ENCODE measurements around the gene HMGCL. TPM values are rescaled to one million over a fixed set of nuclear protein-coding genes. Genes with fewer than 3 reads are reported as not detected.

HMGCL gene
- total RNA-seq, 1 experiment from 2014 or later: 28.2 TPM

- DNase-seq: no peak
- H3K4me2 ChIP-seq (ENCODE audit: low read length): no peak overlapping the region
- no peak overlapping the region for H2AFZ ChIP-seq (ENCODE audit: low read length)
- no peak overlapping the region for H3K4me3 ChIP-seq (ENCODE audit: low read length)
- peaks cover 63% of the 10 kb centered on the region for H3K36me3 ChIP-seq (ENCODE audit: low read depth, low read length)
- no peaks in the 10 kb centered on the region for H3K27me3 ChIP-seq (ENCODE audit: low read length)
- ChIA-PET POLR2A (ENCODE audit: unreplicated experiment) (no interaction called here), CTCF (no interaction called here)
- no peaks in the 10 kb centered on the region for H3F3A ChIP-seq (ENCODE audit: low read length, unreplicated experiment)
- no peak for ATAC-seq
- no peak overlapping the region for H3K9ac ChIP-seq (ENCODE audit: low read length)
- BruUV-seq (replicated peaks): no TSS peak
- no peaks in the 10 kb centered on the region for H3K9me2 ChIP-seq (replicated peaks; ENCODE audit: low read length)
- no peaks in the 10 kb centered on the region for H3K79me2 ChIP-seq (ENCODE audit: low read length)
- H3K4me1 ChIP-seq (ENCODE audit: insufficient read depth, low read length): no peaks in the 10 kb centered on the region
- TF ChIP-seq EZH2 (IDR thresholded peaks at IDR 0.05; ENCODE audit: low read length, unreplicated experiment): no peak
- no peak for TF ChIP-seq EZH2phosphoT487 (IDR thresholded peaks at IDR 0.05; ENCODE audit: borderline replicate concordance, low read length)
- TF ChIP-seq CTCF (conservative IDR thresholded peaks at IDR 0.05; ENCODE audit: low read depth, low read length): no peak
- H4K20me1 ChIP-seq (ENCODE audit: low read length): no peaks in the 10 kb centered on the region
- H3K9me3 ChIP-seq (ENCODE audit: low read length): no peaks in the 10 kb centered on the region
- intact Hi-C loops (cut with micrococcal nuclease): no loop called here
- H3K27ac ChIP-seq (ENCODE audit: low read length): no peak overlapping the region
Measured at GRCh38 chr1:23759277-23759676, 66.0 kb downstream of the HMGCL start.

- no peak for TF ChIP-seq EZH2 (IDR thresholded peaks at IDR 0.05; ENCODE audit: low read length, unreplicated experiment)
- no peak for TF ChIP-seq EZH2phosphoT487 (IDR thresholded peaks at IDR 0.05; ENCODE audit: borderline replicate concordance, low read length)
- TF ChIP-seq CTCF (conservative IDR thresholded peaks at IDR 0.05; ENCODE audit: low read depth, low read length): no peak
- Histone ChIP-seq H3K79me2 (ENCODE audit: low read length) (no peaks in the 10 kb centered on the region), H3K4me1 (ENCODE audit: insufficient read depth, low read length) (no peaks in the 10 kb centered on the region), H3K9me2 (replicated peaks; ENCODE audit: low read length) (no peaks in the 10 kb centered on the region), H3K27me3 (ENCODE audit: low read length) (no peaks in the 10 kb centered on the region), H2AFZ (ENCODE audit: low read length) (no peak overlapping the region), H3K9me3 (ENCODE audit: low read length) (no peaks in the 10 kb centered on the region), H3K27ac (ENCODE audit: low read length) (no peak overlapping the region), H3K4me3 (ENCODE audit: low read length) (no peak overlapping the region), H4K20me1 (ENCODE audit: low read length) (no peaks in the 10 kb centered on the region), H3F3A (ENCODE audit: low read length, unreplicated experiment) (no peaks in the 10 kb centered on the region), H3K36me3 (ENCODE audit: low read depth, low read length) (peaks cover 76% of the 10 kb centered on the region), H3K4me2 (ENCODE audit: low read length) (no peak overlapping the region), H3K9ac (ENCODE audit: low read length) (no peak overlapping the region)
- DNase-seq (no peak), ATAC-seq (no peak)
- intact Hi-C loops (cut with micrococcal nuclease): no loop called here
- ChIA-PET CTCF (no interaction called here), POLR2A (ENCODE audit: unreplicated experiment) (interaction anchor here (0.6 kb wide), 1 partner anchor 12 kb away, joined by 10 read pairs; no protein-coding TSS in a partner anchor)
- no TSS peak for BruUV-seq (replicated peaks)
Measured at GRCh38 chr1:23757812-23758211, 67.4 kb downstream of the HMGCL start.

GRCh38 chr1:23756676-23757075 is 68.6 kb downstream of the HMGCL start:
- no peaks in the 10 kb centered on the region for H3K9me2 ChIP-seq (replicated peaks; ENCODE audit: low read length)
- ATAC-seq: peak; percentile 86
- DNase-seq: peak; percentile 32
- H3F3A ChIP-seq (ENCODE audit: low read length, unreplicated experiment): no peaks in the 10 kb centered on the region
- no peak overlapping the region for H2AFZ ChIP-seq (ENCODE audit: low read length)
- H3K4me2 ChIP-seq (ENCODE audit: low read length): no peak overlapping the region
- no peak overlapping the region for H3K9ac ChIP-seq (ENCODE audit: low read length)
- POLR2A ChIA-PET (ENCODE audit: unreplicated experiment): no interaction called here
- no peaks in the 10 kb centered on the region for H4K20me1 ChIP-seq (ENCODE audit: low read length)
- intact Hi-C loops (cut with micrococcal nuclease): no loop called here
- CTCF ChIA-PET: no interaction called here
- H3K4me3 ChIP-seq (ENCODE audit: low read length): no peak overlapping the region
- no peaks in the 10 kb centered on the region for H3K9me3 ChIP-seq (ENCODE audit: low read length)
- no peaks in the 10 kb centered on the region for H3K4me1 ChIP-seq (ENCODE audit: insufficient read depth, low read length)
- BruUV-seq (replicated peaks): no TSS peak
- H3K27ac ChIP-seq (ENCODE audit: low read length): no peak overlapping the region
- no peaks in the 10 kb centered on the region for H3K27me3 ChIP-seq (ENCODE audit: low read length)
- TF ChIP-seq EZH2 (IDR thresholded peaks at IDR 0.05; ENCODE audit: low read length, unreplicated experiment): no peak
- H3K79me2 ChIP-seq (ENCODE audit: low read length): peaks cover 7% of the 10 kb centered on the region
- peaks cover 85% of the 10 kb centered on the region for H3K36me3 ChIP-seq (ENCODE audit: low read depth, low read length)

Measured in PC-3 (cell line).